Pancreas (tissue), 10 donors: ENCODE measurements around the gene MRRF. TPM values are rescaled to one million over a fixed set of nuclear protein-coding genes. Genes with fewer than 3 reads are reported as not detected.
A peak's percentile ranks its signal among the peaks of the same experiment; 100 is the strongest.

ENCODE experiments used
- ATAC-seq, 4 donors: fragments of 200-7000 bp; cut with Tn5 transposase; one replicate each; pipeline versions ENCODE4 v1.8.0 to v1.9.1; 2020; ENCODE audit warnings: mild to moderate bottlenecking in 4 of 4, moderate library complexity in 4 of 4
- DNase-seq, 6 donors: peaks; one replicate each; pipeline ENCODE4 v3.0.0-alpha.2; 2020
- FAIRE-seq: peaks from 2 replicates; lab custom pipeline; 2012; peaks lifted over from hg19 to GRCh38; lab: Jason Lieb, UNC
- H3K27ac ChIP-seq, 4 donors: fragments of 200-600 bp; sonication (generic); 1 replicate in 3 of 4; 2 replicates in 1 of 4; pipeline versions ENCODE4 v1.5.0 to v1.8.0; 2020
- H3K27me3 ChIP-seq, 4 donors: fragments of 200-600 bp; one replicate each; pipeline ENCODE4 v1.8.0; 2021
- H3K36me3 ChIP-seq, 3 donors: fragments of 200-600 bp; sonication (generic) in 1 of 3; one replicate each; pipeline versions ENCODE4 v1.5.0 to v1.8.0; 2020 to 2021
- H3K4me1 ChIP-seq, 3 donors: fragments of 200-600 bp; one replicate each; pipeline ENCODE4 v1.8.0; 2021
- H3K4me3 ChIP-seq, 4 donors: fragments of 200-600 bp; sonication (generic) in 2 of 4; one replicate each; pipeline versions ENCODE4 v1.5.0 to v1.8.0; 2020 to 2021
- H3K9me3 ChIP-seq, 4 donors: fragments of 200-600 bp; one replicate each; pipeline ENCODE4 v1.8.0; 2021
- WGBS, 2 donors: extraction: QIAGEN DNeasy Blood & Tissue Kit; methylation state at CpG; one replicate each; pipeline ENCODE4 v1.1.7; 2013; 5-methylcytosine and 5-hydroxymethylcytosine counted together
- intact Hi-C, 3 donors: fragments of 100-400 bp; cut with DNase I; formaldehyde crosslinking; loops; one replicate each; pipeline versions ENCODE4 v1.11.1 to v1.14.2; 2022
- polyA plus RNA-seq, 2 donors: library from polyadenylated mRNA; stranded (reverse); fragments of 200-250 nt; gene quantifications; one replicate each; pipeline ENCODE4 v1.2.3, GENCODE V29; 2013
- total RNA-seq, 6 donors: library from RNA; stranded (reverse); fragmentation: NEBNext Ultra II Directional in 4 of 6; extraction: Animal tissue kit (Norgen Biotek cat#: 25700) in 4 of 6; gene quantifications; one replicate each; pipeline versions ENCODE4 v1.2.1 to v1.2.4, GENCODE V29; 2021 to 2023
- TF ChIP-seq, protein P1 (sequence below), 4 donors: fragments of 200-600 bp; sonication (generic) in 3 of 4; IDR thresholded peaks; one replicate each; pipeline versions ENCODE4 v1.5.0 to v1.8.0; 2021; ENCODE audit warnings: antibody characterized with exemption in 4 of 4
- donor health status: healthy with polysubstance abuse.
- donor health status: DM: no; HTN: no; CAD: no; lungs with moderate emphysema.
- donor health status: DM: no; HTN: no; CAD: no.
- donor health status: control.
- donor health status: control.
- donor health status: Bipolar disorder and iron deficiency.
- donor health status: DM: yes; HTN: yes; CAD: no.
- donor health status: DM: no; HTN: no; CAD: no.
- donor health status: DM: no; HTN: no; CAD: no.
- donor health status: DM: yes; HTN: yes; CAD: no.

Gene MRRF
- total and polyA plus RNA-seq, 8 donors, result 13.0 to 27.8 (median 17.5) TPM

- no peak for DNase-seq
- intact Hi-C loops, result no loop called here
- WGBS, 2 donors, result 5 to 6% methylated on average over 17 of the region's 17 CpGs
Observed at GRCh38 chr9:122265149-122265915, 650 bp downstream of the MRRF start.

DNA sequence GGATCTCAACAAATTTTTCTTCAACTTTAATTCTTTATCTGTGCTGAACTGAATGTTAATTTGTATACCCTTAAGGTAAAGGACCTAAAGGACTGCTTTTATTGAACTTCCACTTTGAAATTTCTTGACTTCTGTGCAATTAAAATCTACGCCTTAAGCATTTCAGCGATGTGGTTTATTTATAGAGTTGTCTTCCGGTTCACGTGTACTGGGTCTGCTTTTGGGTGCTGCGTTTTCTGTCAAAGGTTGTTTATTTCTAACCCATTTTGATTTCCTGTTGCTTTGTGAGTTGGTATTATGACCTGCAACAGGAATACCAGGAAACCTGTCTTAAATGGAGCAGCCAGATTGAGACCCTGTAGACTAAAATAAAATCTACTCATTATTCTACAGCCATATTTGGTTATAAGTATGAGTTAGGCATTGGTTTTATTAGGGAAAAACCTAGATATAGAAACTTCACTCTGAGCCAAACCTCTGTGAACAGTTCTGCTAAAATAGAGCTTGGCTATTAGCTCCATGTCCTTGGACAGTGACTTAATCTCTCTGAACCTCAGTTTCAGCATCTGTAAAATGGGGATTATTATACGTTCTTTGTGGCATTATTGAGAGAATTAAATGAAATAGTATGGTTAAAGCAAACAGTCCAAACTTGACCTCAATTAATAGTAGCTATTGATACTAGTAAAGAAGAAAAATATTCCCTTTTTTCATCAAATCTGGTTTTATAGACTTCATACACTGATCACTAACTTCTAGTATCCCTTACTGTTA is 3.5 kb downstream of the MRRF start:
- H3K4me1 ChIP-seq, result peaks cover 0 to 18% (median 8%) of the 10 kb centered on the region in 3 donors
- H3K27me3 ChIP-seq, result no peaks in the 10 kb centered on the region
- no peak overlapping the region for H3K4me3 ChIP-seq
- TF ChIP-seq, protein P1, sequence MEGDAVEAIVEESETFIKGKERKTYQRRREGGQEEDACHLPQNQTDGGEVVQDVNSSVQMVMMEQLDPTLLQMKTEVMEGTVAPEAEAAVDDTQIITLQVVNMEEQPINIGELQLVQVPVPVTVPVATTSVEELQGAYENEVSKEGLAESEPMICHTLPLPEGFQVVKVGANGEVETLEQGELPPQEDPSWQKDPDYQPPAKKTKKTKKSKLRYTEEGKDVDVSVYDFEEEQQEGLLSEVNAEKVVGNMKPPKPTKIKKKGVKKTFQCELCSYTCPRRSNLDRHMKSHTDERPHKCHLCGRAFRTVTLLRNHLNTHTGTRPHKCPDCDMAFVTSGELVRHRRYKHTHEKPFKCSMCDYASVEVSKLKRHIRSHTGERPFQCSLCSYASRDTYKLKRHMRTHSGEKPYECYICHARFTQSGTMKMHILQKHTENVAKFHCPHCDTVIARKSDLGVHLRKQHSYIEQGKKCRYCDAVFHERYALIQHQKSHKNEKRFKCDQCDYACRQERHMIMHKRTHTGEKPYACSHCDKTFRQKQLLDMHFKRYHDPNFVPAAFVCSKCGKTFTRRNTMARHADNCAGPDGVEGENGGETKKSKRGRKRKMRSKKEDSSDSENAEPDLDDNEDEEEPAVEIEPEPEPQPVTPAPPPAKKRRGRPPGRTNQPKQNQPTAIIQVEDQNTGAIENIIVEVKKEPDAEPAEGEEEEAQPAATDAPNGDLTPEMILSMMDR (IDR thresholded peaks at IDR 0.05), result no peak
- intact Hi-C loops, result no loop called here
- no peaks in the 10 kb centered on the region for H3K9me3 ChIP-seq
- no peak overlapping the region for H3K27ac ChIP-seq
- ATAC-seq (no peak), FAIRE-seq (no peak), DNase-seq (no peak)
- WGBS, 2 donors, result 87 to 88% methylated on average over 6 of the region's 6 CpGs
- peaks cover 0 to 7% (median 4%) of the 10 kb centered on the region in 3 donors for H3K36me3 ChIP-seq

More at GRCh38 chr9:122265149-122265915, 650 bp downstream of the MRRF start:
- Histone ChIP-seq H3K27me3 (no peaks in the 10 kb centered on the region), H3K4me1 (peaks cover 0 to 31% (median 22%) of the 10 kb centered on the region in 3 donors), H3K4me3 (peak overlapping the region; percentile 62 to 82 (median 64)), H3K27ac (peak overlapping the region; percentile 93 to 96 (median 94)), H3K36me3 (no peaks in the 10 kb centered on the region), H3K9me3 (no peaks in the 10 kb centered on the region)
- FAIRE-seq (no peak), ATAC-seq (peak; percentile 4 to 29 (median 26))
- TF ChIP-seq, protein P1 (IDR thresholded peaks at IDR 0.05), result no peak

- no peaks in the 10 kb centered on the region for H3K27me3 ChIP-seq
- no peak overlapping the region for H3K27ac ChIP-seq
- H3K36me3 ChIP-seq, result peaks cover 0 to 7% (median 4%) of the 10 kb centered on the region in 3 donors
- FAIRE-seq, result no peak
- TF ChIP-seq, protein P1 (IDR thresholded peaks at IDR 0.05), result no peak
- no peaks in the 10 kb centered on the region for H3K9me3 ChIP-seq
- DNase-seq, result no peak
- WGBS, 2 donors, result 97 to 98% methylated on average over 2 of the region's 2 CpGs
- intact Hi-C loops, result no loop called here
- ATAC-seq, result no peak
- peaks cover 0 to 3% (median 0%) of the 10 kb centered on the region in 3 donors for H3K4me1 ChIP-seq
- no peak overlapping the region for H3K4me3 ChIP-seq
Observed at GRCh38 chr9:122274055-122274454, 9.4 kb downstream of the MRRF start.

DNA sequence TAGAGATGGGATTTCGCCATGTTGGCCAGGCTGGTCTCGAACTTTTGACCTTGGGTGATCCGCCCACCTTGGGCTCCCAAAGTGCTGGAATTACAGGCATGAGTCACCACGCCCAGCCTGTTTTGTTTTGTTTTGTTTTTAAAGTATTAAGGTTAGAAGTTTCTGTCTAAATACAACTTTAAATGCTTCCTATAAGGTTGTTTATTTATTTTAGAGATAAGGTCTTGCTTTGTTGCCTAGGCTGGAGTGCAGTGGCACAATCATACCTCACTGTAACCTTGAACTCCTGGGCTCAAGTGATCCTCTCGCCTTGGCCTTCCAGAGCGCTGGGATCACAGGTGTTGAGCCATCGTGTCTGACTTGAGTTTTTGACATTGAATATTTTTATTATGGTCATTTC is 11.4 kb downstream of the MRRF start:
- 90% methylated on average over 7 of the region's 7 CpGs for WGBS, 2 donors
- H3K27ac ChIP-seq, result no peak overlapping the region
- no peak for FAIRE-seq
- peaks cover 0 to 7% (median 0%) of the 10 kb centered on the region in 3 donors for H3K36me3 ChIP-seq
- ATAC-seq, result no peak
- H3K27me3 ChIP-seq, result no peaks in the 10 kb centered on the region
- intact Hi-C loops, result no loop called here
- TF ChIP-seq, protein P1 (IDR thresholded peaks at IDR 0.05), result no peak
- H3K9me3 ChIP-seq, result no peaks in the 10 kb centered on the region
- peaks cover 0 to 3% (median 0%) of the 10 kb centered on the region in 3 donors for H3K4me1 ChIP-seq
- DNase-seq, result no peak
- H3K4me3 ChIP-seq, result no peak overlapping the region
